ENCODE data around the gene UBXN10.
"Not testable (repeated sequence)": the region's sequence is repeated elsewhere in the genome, so short reads cannot be mapped to it uniquely, and the experiment has no call there.

The UBXN10 gene

DNA sequence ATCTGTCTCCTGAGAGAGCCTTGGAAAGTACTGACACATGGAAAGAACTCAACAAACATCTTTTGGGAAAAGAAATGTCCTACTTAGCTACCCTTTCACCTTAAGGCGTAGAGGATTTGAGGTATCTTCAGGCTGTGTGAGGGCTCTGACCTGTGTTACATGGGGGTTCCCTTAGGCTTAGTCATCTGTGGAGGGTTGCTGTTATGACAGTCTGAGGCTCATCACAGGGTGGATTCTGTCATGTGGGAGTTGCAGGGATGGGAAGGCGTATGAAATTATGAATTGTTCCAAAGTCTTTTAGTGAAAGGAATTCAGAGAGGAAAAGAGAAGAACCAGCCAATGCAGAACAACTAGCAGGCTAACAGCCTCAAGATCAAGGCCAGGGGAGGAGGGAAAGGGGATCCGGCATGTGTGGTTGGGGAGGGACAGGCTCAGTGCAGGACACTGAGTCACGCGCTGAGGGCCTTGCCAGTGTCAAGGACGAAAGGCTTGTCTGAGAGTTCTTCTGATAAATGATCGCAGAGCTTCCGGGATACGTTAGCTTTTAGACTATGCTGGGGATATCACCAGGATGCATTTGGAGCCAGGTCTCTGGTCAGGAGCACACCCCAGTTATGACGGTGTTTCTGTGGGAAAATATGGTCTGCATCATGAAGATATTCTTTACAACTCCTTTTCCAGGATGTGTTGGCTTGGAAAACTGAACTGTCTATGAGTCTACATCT is 25.0 kb downstream of the UBXN10 start:
- DNase-seq, result no peak

DNA sequence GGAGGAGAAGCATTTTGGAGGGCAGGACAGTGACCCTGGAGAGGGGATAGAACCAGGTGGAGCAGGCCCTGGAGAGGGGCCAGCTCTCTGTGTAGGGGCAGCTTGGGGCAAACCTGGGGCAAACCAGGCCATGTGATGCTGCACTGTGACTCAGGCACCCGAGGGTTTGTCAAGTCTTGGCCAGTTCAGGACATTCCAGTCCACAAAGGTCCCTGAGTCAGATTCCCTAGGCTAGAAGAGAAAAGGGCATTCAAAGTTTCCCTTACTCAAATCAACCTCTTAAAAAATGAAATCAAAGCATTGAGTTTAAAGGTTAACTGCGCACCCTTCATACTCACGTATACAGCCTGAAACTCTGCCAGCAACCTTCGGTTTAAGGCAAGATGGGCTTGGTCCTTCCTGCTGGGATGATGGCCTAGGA is 25.6 kb downstream of the UBXN10 start:
- DNase-seq, result no peak

DNA sequence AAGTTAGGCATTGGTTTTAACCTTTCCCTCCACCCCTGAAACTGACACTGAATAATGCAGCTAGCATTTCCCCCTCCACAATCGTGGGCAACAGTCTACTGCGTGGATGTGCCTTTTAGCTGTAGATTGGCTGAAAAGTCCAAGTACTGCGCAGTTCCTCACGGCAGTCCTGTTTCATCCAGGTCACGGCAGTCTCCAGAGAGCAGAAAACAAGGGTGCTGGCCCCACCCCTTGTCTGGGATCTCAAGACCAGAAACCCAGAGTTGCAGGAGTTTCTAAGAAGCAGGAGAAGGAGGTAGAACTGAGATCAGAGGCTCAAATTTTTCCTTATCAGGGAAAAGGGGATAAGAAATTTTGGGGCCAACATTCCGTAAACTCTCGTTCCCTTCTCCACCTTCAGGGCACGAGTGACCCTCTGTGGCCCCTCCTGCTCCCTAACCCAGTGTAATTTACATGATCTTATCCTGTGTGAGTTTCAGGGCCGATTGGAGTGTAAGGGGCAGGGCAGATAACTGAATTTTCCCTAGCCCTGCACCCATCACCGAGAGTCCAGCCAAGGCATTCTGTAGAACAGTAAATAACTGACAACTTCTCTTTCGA is 26.3 kb downstream of the UBXN10 start:
- DNase-seq, result no peak

DNA sequence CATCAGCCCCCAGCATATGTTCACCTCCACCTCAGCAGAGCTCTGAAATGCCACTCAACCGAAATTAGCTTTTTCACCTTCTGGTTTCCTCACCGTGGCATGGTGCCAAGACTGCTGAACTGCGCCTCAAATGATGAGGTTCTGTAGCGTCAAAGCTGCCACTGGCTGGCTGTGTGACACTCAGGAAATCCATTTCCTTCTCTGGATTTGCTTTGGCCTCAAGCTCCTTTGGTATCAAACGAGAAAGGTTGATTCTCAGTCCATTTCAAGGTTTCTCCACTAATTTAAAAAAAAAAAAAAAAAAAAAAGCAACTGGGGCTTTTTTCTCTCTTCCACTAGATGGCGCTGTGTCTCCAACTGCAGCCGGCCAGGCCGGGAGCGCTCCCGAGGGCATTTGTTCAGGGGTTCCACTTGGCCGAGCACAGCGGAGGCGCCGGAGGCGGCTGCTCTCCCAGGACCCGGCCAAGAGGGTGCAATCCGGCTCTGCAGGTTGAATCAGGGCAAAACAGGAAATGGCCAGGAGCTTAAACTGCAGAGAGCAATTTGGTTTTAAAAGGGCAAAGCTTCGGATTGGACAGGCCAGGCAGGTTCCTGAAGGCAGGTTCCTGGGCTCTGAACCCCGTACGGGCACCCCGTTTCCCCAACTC is 26.9 kb downstream of the UBXN10 start:
- DNase-seq, result peak; percentile 6

DNA sequence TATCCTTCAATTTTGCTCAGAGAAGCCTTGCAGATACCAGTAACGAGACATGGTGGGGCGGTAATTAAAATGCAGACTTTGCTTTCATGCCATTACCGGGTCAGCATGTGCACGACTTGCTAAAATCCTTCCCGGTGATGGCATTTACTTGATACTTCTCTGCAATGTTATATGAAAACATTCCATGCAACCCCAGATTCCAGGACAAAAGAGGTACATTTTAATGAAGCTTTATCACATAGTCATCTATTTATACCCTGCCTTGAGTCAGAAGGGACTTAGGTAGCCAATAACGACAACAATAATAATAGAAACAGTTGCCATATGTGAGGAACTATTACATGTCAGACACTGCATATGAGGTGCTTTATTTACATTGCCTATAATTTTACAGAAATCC is 29.8 kb downstream of the UBXN10 start:
- no peak for DNase-seq

DNA sequence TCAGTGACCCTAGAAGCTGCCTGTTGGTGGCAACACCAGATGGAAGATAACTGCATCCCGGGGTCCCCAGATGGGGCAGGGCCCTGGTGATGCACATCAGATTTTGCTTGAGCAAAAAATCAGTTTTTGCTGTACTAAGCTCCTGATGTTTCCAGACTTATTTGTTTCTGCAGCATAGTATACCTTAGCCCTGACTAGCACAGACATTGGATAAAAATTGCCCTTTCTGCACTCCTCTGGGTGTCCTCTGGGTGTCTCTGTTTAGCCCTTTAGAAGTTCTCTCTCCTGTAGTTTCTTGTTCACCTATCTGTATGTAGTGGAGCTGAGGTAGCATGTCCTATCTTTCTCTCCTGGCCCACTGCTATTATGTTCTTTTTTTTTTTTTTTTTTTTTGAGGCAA is 30.7 kb downstream of the UBXN10 start:
- DNase-seq, result no peak

DNA sequence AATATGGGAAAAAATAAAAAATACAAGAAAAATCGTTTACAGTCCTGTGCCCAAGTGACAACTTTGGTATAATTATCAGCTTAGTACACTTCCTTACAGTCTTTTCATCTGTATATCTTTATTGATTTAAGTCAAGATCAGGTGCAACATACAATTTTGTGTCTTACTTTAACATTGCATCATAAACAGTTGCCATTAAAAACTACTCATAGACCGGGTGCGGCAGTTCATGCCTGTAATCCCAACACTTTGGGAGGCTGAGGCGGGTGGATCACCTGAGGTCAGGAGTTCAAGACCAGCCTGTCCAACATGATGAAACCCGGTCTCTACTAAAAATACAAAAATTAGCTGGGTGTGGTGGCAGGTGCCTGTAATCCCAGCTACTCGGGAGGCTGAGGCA is 33.2 kb downstream of the UBXN10 start:
- DNase-seq, result not testable (repeated sequence)

DNA sequence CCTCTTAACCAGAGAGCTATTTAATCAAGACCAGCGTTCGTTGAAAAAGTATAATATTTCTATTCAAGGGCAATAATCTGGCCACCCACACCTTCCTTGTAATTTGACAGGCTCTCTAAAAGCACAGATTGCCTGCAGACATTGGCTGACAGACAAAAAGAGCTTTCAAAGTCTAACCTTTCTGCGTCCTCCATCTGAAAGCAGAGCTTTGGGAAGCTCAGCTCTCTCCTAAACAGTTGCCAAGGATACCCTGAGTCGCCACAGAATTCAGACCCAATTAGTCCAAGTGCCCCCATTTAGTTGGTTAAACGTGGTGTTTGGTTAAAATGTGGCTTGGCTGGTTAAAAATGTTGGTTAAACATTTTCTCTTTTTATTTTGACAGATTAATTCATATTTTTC is 34.1 kb downstream of the UBXN10 start:
- no peak for DNase-seq

DNA sequence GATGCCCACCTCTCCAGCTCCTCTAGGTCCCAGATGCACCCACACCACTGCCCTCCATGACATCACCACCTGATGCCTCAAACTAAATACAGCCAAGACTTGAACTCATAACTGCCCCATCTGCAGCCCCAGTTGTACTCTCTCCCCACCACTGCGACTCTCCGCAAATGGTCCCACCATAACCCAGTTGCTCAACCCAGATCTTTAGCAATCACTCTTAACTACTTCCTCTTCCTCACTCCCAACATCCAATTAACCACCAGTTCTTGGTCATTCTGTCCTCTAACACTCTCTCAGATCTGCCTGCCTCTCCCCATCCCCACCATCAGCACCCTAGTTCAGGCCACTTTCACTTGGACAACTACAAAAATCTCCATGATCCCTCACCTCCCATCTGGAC is 37.2 kb downstream of the UBXN10 start:
- DNase-seq, result no peak

DNA sequence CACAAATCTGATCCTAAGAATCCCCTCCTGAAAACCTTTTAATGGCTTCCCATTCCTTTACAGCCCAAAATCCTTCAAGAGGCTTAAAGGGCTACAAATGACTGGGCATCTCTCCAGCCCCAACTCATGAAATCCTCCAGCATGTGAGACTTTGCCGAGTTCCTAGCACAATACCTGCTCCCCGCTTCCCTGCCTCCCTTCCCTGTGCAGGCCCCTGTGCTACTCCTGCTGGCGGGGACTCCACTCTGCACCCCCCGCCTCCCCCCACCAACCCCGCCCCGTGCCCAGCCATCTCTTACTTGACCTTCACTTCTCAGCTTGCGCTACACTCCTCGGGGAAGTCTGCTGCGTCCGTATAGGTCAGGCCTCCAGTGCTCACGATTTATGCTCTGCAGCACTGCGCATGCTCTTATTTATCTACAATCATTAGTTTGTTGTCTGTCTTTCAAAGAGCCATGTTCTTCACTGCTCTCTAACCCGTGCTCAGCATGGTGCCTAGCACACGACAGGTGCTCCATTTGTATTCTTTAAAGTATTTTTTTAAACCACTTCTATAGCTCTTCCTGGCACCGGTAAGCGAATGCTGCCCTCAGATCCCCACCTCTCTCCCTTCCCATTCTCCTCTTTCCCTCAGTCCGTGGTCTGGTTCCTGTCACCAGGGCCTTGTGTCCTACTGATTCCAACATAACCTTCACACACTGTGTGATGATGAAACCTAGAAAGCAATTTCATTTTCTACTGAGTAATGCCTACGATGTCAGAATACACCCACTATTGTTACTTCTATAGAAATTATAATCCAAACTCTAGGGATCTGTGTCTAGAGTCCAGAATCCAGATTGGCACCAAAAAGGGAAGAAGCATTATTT is 37.9 kb downstream of the UBXN10 start:
- DNase-seq, result no peak

DNA sequence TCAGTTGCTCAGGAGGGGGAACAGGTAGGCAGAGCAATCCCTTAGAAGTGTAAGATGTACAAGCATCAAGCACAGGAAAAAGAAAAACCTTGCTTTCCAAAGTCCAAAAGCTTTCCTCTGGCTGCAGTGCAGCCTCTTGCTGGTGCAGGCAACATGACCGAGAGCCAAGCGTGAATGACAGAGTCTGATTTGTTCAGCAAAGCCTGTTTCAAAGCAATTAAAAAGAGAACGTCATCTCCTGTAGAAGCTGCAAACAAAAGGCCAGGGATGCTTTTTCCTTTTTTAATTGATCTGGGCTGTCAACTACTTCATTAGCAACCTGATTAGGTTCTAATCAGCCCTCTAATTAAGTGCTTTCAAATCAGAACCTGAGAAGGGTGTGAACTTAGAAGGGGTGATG is 38.6 kb downstream of the UBXN10 start:
- DNase-seq, result no peak

DNA sequence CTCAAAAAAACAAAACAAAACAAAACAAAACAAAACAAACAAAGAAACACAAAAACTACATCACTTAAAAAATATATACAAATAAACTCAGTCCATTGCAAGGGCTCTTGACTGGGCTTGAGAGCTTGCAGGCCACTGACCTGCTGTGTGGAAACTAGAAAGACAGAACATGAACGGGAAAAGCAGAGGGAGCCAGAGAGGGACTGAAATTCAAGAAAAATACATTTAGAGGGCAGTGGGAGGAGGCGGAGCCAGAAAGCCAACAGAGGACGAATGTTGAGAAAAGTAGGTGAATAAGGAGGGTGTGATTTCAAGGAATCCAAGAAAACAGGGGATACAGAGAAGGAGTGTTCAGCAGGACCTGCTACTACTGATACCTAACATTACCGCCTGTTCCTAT is 41.8 kb downstream of the UBXN10 start:
- no peak for DNase-seq

DNA sequence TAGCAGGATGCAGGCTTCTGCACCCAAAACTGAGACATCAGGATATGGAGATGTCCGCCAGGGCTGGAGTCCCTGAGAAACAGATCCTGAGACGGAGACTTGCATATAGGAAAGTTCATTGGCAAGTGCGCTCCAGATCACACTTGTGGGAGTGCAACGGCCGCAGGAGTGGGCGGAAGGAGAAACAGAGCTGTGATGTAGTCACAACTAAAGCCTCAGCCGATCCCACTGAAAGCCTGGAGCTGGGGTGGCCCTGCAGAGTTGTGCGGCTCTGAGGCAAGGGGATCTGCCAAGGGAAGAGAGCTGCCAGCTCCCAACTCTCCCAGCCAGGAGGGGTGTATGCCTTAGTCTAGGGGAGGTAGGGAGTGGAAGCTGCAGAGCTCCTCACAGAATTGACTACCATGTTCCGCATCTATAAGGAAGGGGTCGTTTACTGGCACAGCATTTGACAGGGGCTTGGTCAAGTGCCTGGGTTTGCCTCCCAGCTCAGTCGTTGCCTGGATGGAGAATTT is 42.5 kb downstream of the UBXN10 start:
- no peak for DNase-seq

DNA sequence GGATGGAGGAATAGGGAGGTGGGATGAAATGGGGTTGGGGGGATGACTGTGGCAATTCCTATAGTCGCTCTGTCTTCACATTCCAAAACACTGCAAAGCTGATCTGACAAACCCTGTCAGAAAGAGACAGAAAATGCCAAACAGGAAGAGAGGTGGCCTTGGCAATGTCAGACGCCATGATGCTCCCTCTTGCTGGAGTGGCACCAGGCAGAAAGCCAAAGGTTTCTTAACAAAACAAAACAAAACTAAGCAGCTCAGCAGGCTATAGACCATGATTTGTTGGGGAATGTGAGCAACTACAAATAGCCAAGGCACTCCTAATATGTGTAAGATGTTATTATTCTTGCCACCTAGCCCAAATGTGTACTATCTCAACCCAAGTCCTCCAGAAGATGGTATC is 43.3 kb downstream of the UBXN10 start:
- no peak for DNase-seq

DNA sequence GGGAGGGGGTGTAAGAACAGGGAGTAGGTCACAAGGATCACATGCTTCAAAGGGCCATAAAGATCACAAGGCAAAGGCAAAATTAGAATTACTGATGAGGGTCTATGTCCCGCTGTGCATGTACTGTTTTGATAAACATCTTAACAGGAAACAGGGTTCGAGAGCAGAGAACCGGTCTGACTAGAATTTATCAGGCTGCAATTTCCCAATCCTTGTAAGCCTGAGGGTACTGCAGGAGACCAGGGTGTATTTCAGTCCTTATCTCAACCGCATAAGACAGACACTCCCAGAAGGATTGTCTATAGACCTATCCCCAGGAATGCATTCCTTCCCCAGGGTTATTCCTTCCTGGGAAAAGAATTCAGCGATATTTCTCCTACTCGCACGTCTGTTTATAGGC is 46.7 kb downstream of the UBXN10 start:
- DNase-seq, result not testable (repeated sequence)

DNA sequence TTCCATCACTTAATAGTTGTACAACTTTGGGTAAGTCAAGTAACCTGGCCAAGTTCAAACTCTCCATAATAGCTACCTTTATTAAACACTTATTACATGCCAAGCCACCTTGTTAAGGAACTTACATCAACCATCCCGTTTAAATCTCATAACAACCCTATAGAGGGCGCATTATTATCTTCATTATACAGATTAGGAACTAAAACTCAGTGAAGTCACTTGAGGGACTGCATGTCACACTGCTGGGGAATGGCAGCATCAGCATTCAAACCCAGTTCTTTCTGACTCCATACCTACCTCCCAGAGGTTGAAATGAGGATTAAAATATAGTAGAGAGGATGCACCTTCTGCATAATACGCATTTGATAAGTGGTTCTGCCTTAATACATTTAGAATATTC is 47.5 kb downstream of the UBXN10 start:
- no peak for DNase-seq

DNA sequence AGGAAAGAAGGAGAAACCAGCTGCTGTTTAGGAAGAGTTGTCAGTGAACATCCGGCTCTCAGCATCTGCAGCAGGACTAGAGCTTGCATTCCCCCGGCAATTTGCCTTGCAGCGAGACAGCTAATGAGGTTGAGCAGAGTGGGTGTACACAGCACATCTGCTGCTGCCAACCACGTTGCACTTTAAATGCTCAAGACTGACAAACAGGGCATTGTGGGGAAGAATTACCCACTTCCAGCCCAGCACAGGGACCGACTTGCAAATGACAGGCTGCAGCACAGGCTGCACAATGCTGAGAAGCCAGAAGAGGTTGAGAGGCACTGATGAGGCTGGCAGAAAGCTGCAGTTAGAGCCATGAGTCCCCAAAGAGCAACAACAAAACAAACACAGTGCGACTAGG is 48.0 kb downstream of the UBXN10 start:
- no peak for DNase-seq

DNA sequence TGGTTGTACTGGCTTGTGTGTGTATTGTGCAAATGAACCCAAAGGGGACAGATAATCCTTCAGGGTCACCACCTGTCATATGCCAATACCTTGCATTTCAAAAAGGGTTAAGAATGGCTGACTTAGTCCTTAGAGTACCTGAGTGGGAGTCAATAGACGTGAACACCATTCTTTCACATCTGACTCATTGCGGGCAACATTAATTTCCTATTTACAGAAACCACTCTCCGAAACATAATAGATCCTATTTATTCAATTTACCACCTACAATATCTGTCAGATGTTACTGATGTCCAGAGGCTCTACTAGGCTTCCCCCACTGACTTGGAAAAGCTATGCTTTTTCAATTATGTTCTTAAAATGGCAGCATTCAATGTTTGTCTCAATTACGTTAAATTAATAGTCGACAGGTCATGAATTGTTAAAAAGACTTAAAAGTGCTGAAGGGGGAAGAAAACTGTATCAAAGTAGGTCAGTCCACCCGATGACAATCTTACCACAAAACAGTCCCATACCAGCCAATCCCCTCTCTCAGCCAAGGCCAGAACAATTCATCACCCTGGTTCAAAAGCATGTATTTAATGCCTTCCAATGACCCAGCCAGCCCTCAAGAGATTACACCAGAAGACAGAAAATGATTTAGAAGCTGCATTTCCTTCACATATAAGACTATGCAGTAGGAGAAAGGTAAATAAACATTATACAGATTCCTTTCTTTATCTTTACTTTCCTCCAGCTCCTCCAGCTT is 49.1 kb downstream of the UBXN10 start:
- no peak for DNase-seq

DNA sequence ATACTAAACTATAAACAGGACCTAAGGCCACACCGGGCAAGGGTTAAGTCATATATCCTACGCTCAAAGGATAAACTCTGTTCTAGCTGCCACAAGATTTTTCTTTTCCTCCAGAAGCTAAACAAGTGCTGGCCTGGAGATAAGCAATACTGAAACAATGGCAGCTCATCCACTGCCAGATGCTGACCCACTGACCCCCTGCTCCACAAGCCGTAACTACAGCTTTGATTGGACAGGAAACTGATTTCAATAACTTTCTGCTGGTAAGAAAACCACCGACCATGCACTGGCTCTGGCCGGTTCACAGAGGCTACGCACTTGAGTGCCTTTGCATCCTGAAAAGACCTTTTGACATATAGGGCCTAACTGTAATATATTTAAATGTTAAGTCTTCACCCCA is 51.8 kb downstream of the UBXN10 start:
- DNase-seq, result no peak

DNA sequence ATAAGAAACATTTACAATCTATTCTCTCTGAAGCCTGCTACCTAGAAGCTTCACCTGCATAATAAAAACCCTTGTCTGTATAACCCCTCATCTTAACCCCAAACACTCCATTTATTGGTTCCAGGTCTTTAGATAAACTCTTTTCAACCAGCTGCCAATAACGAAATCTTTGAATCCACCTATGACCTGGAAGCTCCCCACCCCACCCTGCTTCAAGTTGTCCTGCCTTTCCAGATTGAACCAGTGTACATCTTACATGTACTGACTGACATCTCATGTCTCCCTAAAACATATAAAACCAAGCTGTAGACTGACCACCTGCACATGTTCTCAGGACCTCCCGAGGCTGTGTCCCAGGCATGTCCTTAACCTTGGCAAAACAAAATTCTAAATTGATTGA is 54.1 kb downstream of the UBXN10 start:
- no peak for DNase-seq

DNA sequence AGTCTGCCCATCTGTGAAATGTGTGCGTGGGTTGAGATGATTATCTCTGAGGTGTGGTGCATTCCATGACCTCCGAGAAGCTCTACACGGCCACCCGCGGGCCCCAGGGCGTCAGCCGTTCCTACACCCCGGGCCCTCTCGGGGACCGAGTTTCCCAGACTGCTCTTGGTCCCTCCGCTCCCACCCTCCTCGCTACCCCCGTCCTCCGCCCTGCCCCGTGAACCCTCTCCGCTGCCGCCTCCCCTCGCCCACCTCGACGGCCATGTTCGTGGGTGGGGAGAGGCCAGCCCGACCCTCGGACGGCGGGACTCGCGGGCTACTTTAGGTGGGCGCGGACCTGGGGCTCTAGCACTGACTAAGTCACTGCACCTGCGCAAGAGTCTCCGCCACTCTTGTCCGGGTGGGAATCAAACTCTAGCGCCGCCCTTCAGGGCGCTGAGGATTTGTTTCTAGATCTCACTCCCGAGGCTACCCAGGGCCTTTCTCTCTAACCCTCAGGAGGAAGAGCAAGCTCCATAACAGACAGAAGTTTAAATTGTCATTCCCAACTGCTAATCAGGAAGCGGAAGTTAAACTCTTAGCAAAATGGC is 57.1 kb downstream of the UBXN10 start:
- DNase-seq, result no peak

Measured in NCI-H446 treated with DMSO at 0.1 percent for 48 hours (cell line).